Activated effector memory CD4-positive, alpha-beta T cell treated with anti-CD3 and anti-CD28 coated beads, Interleukin-2, amount 50 U/mL, for 16 hours (primary cell): Measurements from ENCODE around the gene QRICH2.
"Not testable (repeated sequence)": the region's sequence is repeated elsewhere in the genome, so short reads cannot be mapped to it uniquely, and the experiment has no call there.

ENCODE experiments used
- DNase-seq: peaks from one replicate; pipeline ENCODE4 v3.0.0-alpha.2; 2020

Gene QRICH2

DNA sequence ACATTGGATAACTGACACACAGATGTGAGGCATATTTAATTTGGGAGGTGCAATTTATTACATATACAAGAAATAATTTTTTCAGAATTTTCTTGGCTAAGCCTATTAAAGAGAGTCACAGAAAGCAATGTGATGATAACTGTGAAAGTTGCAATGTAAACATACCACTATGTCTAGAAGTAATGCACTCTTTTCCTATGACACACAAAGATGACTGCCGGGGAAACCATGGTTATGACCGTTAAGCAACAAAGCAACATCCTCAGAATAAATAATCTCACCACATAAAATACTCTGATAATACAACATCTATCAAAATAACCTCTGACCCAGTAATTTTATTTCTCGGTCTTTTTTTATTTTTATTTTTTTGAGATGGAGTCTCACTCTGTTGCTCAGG is 10.5 kb upstream of the QRICH2 start:
- no peak for DNase-seq

GRCh38 chr17:76317535-76317934 is 9.5 kb upstream of the QRICH2 start:
- no peak for DNase-seq

- DNase-seq, result no peak
Measured at GRCh38 chr17:76314392-76315227, 6.5 kb upstream of the QRICH2 start.

GRCh38 chr17:76312735-76313134 is 4.7 kb upstream of the QRICH2 start:
- no peak for DNase-seq

GRCh38 chr17:76309461-76309860 is 1.4 kb upstream of the QRICH2 start:
- no peak for DNase-seq

- DNase-seq, result no peak
Measured at GRCh38 chr17:76307299-76307965, 644 bp downstream of the QRICH2 start.

DNA sequence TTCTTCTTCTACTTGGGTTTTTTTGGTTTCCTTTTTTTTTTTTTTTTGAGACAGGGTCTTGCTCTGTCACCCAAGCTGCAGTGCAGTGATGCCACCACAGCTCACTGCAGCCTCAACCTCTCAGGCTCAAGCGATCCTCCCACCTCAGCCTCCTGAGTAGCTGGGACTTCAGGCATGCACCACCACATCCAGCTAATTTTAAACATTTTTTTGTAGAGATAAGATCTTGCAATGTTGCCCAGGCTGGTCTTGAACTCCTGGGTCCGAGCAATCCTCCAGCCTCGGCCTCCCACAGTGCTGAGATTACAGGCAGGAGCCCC is 3.0 kb downstream of the QRICH2 start:
- DNase-seq, result not testable (repeated sequence)

DNA sequence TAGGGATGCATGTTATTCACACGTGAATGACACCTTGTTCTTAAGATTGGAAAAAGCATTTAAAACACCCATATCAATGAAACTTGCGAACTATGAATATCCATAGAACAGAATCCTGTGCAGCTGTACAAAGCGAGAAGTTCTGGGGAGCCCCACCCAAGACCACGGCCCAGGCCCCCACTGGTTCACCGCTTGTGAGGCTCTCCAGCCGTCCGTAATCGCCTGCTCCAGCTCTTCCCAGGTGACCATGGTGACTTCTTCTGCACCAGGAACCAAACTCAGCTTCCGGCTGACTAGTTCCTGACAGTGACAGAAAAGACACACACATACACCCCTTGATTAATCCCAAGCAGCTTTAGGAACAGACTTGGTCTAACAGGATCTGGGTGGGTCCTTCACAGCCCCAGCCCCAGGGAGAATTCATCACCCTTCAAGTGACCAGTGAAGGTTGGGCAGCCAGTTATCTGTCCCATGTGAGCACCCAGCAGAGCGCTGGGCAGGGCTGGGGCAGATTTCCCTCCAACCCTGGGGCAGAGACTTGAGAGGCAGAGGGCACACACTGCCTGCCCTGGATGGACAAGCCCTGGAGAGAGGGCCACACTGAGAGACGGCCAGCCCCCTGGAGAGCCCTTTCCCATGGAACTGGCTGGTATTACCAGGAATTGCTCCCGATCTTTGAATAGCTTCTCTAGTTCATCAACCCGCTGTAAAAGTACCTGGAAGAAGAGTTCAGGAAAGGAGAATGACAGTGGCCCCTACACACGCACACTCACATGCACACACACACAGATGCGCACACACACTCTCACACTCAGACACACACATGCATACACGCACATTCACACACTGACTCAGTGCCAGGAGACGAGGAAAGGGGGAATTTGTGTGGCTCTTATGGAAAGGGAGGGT is 3.6 kb downstream of the QRICH2 start:
- DNase-seq, result no peak

DNA sequence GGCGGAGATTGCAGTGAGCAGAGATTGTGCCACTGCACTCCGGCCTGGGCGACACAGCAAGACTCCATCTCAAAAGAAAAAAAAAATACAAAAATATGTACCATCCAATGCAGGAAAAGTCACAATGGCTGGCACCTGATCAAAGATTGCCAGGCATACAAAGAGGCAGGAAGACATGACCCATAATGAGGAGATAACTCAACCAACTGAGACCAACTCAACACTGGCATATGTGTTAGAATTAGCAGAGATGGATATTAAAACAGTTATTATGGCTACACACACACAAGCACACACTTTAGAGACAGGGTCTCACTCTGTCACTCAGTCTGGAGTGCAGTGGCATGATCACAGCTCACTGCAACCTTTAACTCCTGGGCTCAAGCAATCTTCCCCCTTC is 10.6 kb downstream of the QRICH2 start:
- no peak for DNase-seq

- DNase-seq, result no peak
Measured at GRCh38 chr17:76296889-76297288, 11.2 kb downstream of the QRICH2 start.

DNA sequence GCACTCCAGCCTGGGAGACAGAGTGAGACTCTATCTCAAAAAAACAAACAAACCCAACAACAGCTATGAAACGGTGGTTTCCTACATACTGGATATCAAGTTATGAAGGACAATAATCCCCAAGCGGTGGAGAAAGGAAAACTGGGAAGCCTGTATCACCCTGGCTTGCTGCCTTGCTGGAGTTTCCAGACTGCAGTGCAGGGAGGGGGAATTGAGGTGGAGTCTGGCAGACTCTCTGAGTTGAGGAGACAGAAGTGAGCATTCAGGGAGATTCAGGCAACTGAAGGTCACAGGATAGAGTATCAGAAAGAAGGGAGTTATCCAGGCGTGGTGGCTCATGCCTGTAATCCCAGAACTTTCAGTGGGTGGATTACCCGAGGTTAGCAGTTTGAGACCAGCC is 11.9 kb downstream of the QRICH2 start:
- no peak for DNase-seq

DNA sequence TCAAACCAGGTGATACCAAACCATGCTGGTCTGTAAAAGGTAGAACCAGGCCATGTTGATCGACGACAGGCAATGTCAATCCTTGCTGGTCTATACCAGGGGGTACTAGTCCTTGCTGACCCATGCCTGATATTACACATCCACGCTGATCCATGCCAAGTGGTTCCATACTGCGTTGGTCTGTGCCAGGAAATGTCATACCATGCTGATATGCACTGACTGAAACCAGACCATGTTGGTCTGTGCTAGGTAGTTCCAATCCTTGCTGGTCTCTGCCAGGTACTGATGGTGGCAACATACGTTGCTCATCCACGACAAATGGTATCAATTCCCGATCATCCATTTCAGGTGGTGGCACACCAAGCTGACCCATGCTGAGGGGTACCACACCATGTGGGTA is 15.0 kb downstream of the QRICH2 start:
- no peak for DNase-seq

DNA sequence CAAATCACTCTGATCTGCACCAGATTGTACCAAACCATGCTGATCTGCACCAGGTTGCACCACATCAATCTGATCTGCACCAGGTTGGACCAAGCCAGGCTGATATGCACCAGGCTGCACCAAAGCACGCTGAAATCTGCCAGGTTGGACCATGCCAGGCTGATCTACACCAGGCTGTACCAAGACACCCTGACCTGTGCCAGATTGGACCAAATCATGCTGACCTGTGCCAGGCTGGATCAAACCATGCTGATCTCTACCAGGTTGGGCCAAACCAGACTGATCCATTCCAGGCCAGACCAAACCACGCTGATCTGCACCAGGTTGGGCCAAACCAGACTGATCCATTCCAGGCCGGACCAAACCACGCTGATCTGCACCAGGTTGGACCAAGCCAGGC is 15.5 kb downstream of the QRICH2 start:
- DNase-seq, result no peak

DNA sequence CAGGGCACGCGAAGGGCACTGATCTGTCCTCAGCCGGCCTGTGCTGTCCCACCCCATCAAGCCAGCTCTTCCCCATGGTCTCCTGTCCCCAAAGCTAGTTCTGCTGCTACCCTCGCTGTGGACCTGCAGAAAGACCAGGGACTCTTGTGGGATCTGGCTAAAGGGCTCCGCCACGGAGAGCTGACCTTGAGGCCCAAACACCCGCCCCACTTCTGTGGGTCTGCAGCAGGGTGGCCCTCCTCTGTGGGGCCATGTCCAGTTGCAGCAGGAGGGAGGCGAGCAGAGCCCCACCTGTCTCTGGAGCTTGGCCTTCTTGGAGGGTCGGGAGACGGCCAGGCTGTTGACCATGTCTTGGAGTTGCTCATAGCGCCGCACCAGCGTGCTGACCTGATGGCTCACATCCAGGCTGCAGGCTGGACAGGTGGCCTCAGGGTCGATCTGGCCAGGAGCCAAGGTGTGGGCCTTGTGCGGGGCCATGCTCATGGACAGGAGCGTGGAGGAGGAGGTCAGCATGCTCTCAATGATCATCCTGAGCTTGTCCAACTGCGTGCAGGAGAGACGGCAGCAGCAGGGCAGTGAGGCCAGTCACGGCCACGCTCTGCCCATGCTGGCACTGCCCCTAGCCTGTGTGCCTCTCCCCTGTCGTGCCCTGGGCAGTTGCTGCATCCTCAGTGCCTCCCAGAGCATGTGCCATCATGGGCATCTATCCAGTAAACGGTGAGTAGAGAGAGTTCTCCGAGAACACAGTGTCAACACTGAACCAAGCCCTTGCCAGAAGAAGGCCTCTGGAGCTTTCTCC is 26.3 kb downstream of the QRICH2 start:
- no peak for DNase-seq

DNA sequence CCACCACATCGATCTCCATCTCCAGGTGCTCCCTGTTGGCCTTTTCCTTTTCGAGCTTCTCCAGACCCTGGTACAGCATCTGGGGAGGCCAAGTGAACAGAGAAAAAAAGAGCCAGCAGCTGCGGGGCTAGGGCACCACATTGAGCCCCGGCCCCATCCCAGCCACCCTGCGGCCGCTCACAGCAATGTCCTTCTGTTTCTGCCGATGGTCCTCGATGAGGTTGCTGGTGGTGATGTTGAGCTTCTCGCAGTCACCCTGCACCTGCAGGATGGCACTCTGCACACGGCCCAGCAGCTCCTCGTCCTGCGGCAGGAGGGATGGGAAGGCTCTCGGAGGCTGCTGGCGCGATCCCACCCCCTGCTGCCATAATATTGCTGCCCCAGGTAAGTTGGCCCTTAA is 27.4 kb downstream of the QRICH2 start:
- DNase-seq, result no peak

DNA sequence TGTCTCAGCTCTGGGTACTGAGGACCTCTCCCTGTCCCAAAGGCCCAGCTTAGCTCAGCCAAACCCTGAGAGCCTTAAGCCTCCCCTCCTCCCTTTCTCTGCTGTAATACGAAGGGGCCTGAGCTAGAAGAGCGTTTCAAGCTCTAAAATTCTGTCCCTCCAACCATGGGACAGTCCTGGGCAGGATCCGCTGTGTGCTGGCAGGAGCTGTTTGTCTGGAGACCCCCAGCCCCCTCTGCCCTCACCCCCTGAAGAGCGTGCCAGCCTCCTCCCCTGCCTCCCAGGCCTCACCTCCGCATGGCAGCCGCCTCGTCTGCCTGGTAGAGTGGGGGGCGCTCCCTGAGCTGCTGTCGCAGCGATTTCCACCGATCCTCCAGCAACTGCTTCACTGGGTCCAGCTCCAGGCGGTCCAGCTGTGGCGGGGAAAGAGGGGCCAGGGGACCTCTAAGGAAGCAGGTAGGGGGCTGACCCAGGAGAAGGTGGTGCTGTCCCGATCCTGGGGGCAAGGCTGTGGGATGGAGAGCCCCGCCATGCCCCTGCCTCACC is 28.3 kb downstream of the QRICH2 start:
- no peak for DNase-seq

DNA sequence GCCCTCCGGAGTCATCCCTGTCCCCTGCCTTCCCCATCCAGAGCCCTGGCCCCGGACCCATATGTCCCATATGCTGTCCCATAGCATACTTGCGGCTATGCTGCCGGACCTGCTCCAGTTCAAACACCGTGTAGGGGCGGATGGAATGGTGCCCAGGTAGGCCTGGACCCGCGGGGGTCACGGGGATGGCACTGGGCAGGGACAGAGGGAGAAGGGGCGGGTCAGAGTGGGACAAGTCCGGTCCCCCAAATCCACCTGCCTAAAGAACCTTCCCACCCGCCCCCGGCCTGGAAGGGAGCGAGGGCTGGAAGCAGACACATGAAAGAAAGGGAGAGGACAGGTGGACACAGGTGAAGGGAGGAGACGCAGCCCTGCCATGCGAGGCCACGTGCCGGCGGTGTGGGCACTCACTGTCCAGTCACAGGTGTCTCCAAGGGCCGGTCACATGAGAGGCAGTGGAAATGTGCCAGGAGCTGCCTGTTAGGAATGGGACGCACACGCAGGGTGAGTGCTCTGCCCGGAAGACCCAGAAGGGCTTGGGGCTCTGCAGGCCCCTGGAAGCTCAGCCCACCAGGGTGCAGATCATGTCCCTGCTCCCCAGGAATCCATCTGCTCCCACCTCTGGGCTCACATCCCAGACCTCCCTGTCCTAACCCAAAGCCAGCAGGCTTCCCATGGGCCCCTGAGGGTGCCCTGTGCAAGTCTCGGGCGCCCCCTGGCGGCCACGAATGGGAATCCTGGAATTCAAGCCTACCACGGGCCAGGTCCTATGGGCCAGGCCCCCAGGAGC is 28.9 kb downstream of the QRICH2 start:
- DNase-seq, result peak; percentile 95

- no peak for DNase-seq
Measured at GRCh38 chr17:76278268-76278908, 29.7 kb downstream of the QRICH2 start.

DNA sequence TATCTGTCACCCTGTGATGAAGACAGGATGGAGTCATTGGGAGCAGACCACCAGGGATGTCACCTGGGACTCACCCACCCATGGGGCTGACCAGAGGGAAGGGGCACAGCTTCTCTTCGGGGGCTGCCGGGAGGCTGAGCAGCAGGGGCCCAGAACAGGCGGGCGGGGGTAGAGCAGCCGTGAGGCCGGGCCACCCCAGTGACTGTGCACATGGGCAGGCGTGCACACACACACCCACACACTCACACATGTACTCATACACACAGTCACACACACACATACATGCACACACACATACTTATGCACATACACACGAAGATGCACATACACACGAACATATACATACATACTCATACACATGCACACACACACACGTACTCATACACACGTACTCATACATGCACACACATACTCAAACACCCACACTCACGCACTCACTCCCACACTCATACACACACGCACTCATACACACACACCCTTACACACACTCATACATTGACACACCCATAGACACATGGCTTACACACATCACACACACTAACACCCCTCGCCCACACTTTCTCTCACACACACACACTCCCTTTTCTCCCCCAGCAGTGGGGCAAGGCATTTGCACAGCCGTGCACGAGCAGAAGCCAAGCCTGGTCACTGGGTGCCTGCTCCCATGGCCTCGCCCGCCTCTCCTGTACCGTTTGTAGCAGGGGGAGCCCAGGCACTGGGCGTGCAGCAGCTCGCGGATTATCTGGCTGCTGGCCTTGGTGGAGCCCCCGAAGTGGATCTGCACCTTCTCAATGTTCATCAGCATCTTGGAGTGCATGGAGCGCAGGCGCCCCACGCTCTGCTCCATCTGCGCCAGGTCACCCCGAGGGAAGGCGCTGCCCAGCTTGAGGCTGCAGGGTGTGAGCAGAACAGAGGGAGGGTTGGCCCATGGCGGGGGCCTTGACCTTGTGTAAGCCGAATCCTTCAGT is 30.5 kb downstream of the QRICH2 start:
- no peak for DNase-seq
